Measurements from ENCODE around the gene MCRIP2. TPM values are rescaled to one million over a fixed set of nuclear protein-coding genes. Genes with fewer than 3 reads are reported as not detected.

The MCRIP2 gene
- total RNA-seq, 6 experiments from 2014 or later: 18.8 to 30.8 (median 24.2) TPM

DNA sequence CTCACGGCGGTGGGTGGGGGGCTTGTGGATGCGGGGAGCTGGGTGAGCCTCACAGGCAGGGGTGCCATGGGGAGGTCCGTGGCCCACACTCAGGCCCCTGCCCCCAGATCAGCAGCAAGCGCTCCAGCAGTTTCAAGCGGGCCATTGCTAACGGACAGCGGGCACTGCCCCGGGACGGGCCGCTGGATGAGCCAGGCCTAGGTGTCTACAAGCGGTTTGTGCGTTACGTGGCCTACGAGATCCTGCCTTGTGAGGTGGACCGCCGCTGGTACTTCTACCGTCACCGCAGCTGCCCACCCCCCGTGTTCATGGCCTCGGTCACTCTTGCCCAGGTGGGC is 34.9 kb downstream of the MCRIP2 start:
- TF ChIP-seq, protein P1, sequence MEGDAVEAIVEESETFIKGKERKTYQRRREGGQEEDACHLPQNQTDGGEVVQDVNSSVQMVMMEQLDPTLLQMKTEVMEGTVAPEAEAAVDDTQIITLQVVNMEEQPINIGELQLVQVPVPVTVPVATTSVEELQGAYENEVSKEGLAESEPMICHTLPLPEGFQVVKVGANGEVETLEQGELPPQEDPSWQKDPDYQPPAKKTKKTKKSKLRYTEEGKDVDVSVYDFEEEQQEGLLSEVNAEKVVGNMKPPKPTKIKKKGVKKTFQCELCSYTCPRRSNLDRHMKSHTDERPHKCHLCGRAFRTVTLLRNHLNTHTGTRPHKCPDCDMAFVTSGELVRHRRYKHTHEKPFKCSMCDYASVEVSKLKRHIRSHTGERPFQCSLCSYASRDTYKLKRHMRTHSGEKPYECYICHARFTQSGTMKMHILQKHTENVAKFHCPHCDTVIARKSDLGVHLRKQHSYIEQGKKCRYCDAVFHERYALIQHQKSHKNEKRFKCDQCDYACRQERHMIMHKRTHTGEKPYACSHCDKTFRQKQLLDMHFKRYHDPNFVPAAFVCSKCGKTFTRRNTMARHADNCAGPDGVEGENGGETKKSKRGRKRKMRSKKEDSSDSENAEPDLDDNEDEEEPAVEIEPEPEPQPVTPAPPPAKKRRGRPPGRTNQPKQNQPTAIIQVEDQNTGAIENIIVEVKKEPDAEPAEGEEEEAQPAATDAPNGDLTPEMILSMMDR (IDR thresholded peaks at IDR 0.05): no peak
- H3K27me3 Mint-ChIP-seq (ENCODE audit: insufficient read depth): peaks cover 5% of the 10 kb centered on the region
- DNase-seq: no peak
- H3K36me3 Mint-ChIP-seq (ENCODE audit: low read depth): peaks cover 3% of the 10 kb centered on the region; the same call in 1 of the 2 replicates
- H3K27ac Mint-ChIP-seq: no peak overlapping the region
- H3K4me3 Mint-ChIP-seq: no peak overlapping the region
- no peaks in the 10 kb centered on the region for H3K9me3 Mint-ChIP-seq
- H3K4me1 Mint-ChIP-seq (ENCODE audit: low read depth): peaks cover 7% of the 10 kb centered on the region

DNA sequence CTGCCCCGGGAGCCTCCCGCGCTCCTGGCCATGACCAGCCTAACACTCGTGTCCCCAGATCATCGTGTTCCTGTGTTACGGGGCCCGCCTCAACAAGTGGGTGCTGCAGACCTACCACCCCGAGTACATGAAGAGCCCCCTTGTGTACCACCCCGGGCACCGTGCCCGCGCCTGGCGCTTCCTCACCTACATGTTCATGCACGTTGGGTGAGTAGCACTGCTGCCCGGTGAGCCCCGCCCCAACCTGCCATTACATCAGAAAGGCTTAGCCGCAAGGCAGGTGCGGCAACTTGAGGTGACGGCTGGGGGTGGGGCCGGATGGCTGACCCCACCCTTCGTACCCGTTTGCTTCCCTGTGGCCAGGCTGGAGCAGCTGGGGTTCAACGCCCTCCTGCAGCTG is 35.3 kb downstream of the MCRIP2 start:
- TF ChIP-seq, protein P1 (IDR thresholded peaks at IDR 0.05): no peak
- H3K36me3 Mint-ChIP-seq (ENCODE audit: low read depth): peaks cover 7% of the 10 kb centered on the region; the same call in 1 of the 2 replicates
- H3K27me3 Mint-ChIP-seq (ENCODE audit: insufficient read depth): peaks cover 5% of the 10 kb centered on the region
- no peaks in the 10 kb centered on the region for H3K9me3 Mint-ChIP-seq
- no peak for DNase-seq
- no peak overlapping the region for H3K27ac Mint-ChIP-seq
- H3K4me1 Mint-ChIP-seq (ENCODE audit: low read depth): peaks cover 10% of the 10 kb centered on the region
- H3K4me3 Mint-ChIP-seq: no peak overlapping the region

DNA sequence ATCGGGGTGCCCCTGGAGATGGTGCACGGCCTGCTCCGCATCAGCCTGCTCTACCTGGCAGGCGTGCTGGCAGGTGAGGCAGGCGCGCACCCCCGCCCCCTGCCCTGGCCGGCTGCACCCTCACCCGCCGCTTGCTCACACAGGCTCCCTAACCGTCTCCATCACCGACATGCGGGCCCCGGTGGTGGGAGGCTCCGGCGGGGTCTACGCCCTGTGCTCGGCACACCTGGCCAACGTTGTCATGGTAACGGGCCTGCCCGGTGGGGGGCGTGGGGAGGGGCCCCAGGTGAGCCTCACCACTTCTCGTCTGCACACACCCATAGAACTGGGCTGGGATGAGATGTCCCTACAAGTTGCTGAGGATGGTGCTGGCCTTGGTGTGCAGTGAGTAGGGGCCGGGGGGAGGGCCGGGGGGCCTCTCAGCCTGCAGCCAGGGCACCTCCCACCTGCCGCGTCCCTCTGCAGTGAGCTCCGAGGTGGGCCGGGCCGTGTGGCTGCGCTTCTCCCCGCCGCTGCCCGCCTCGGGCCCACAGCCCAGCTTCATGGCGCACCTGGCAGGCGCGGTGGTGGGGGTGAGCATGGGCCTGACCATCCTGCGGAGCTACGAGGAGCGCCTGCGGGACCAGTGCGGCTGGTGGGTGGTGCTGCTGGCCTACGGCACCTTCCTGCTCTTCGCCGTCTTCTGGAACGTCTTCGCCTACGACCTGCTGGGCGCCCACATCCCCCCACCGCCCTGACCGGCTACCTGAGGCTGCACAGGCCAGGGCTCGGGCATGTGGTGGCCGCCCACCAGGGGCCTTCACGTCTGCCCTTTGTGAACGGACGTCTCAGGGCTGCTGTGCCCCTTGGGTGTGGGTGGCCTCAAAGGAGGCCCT is 35.9 kb downstream of the MCRIP2 start:
- TF ChIP-seq, protein P1 (IDR thresholded peaks at IDR 0.05): no peak
- H3K27ac Mint-ChIP-seq: no peak overlapping the region
- no peak overlapping the region for H3K4me3 Mint-ChIP-seq
- H3K4me1 Mint-ChIP-seq (ENCODE audit: low read depth): peaks cover 13% of the 10 kb centered on the region
- peaks cover 5% of the 10 kb centered on the region for H3K27me3 Mint-ChIP-seq (ENCODE audit: insufficient read depth)
- no peak for DNase-seq
- no peaks in the 10 kb centered on the region for H3K9me3 Mint-ChIP-seq
- H3K36me3 Mint-ChIP-seq (ENCODE audit: low read depth): peaks cover 10% of the 10 kb centered on the region; the same call in 1 of the 2 replicates

DNA sequence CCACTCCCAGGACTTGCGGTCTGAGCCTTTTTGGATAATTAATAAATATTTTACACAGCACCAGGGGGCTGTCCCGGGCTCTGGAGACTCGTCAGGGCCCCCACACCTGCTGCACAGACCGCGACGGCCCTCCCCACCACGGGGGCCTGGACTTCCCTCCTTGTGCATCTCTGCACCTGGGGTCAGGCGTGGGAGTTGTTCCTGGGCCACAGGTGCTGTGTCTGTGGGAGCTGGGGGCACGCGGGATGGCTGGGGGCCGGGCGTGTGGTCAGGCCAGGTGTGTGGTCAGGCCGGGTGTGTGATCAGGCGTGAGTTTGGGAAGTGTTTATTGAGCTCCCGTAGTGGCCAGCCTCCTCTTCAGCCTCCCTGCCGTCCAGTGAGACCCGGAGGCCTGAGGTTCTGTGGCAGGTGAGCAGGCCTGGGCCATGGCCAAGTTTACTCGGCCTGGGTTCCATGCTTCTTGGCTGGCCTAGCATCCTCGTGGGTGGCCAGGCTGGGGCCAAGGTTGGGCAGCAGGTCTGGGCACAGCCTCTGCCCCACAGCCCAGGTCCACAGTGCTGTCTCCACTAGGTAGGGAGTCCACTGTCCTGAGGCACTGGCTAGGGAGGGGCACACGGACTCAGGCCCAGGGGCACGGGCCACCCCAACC is 36.7 kb downstream of the MCRIP2 start:
- TF ChIP-seq, protein P1 (IDR thresholded peaks at IDR 0.05): no peak
- peaks cover 5% of the 10 kb centered on the region for H3K27me3 Mint-ChIP-seq (ENCODE audit: insufficient read depth)
- H3K9me3 Mint-ChIP-seq: no peaks in the 10 kb centered on the region
- DNase-seq: no peak
- no peak overlapping the region for H3K4me3 Mint-ChIP-seq
- H3K4me1 Mint-ChIP-seq (ENCODE audit: low read depth): peaks cover 14% of the 10 kb centered on the region
- H3K27ac Mint-ChIP-seq: no peak overlapping the region
- peaks cover 12% of the 10 kb centered on the region; the same call in 1 of the 2 replicates for H3K36me3 Mint-ChIP-seq (ENCODE audit: low read depth)

DNA sequence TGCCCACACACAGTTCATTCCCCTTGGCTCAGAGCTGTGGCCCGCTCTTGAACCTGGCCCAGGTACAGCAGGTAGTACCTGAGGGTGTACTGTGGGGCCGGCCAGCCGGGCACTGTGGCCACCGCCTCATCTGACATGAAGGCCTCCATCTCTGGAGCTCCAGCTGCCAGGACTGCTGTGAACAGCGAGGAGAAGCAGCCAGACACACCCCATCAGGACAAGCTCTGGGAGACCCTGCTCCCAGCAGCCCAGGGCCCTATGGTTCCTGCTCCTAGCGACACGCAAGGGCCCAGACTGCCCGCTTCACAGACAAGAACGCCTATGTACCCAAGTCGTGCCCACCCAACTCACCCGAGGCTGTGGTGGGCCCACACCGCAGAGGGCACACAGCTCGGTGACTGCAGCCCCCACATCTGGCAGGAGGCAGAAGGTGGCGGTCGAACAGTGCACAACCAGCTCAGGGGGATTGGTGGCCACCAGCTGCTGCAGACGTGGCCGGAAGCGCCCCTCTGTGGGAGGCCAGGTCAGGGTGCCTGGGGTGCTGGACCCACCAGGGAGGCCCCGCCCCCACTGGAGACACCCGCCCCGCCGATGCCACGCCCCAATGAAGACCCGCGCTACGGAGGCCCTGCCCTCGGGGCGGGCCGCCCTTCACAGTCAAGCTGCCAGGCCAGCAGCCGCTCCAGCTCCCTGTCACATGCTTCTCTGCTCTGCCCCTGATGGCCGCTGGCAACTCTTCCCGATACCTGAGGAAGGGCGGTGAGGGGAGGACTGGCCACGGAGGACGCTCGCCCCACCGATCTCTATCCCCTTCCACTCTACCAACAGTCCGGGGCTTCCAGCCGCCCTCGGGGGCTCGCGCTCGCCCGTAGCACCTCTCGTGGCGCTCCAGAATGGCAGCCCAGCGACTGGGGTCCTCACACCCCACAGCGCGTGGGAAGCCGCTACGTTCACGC is 37.5 kb downstream of the MCRIP2 start:
- H3K4me3 Mint-ChIP-seq: peak overlapping the region; percentile 72
- peak overlapping the region; percentile 49 for H3K27ac Mint-ChIP-seq
- TF ChIP-seq, protein P1 (IDR thresholded peaks at IDR 0.05): no peak
- H3K36me3 Mint-ChIP-seq (ENCODE audit: low read depth): peaks cover 12% of the 10 kb centered on the region; the same call in 1 of the 2 replicates
- peaks cover 5% of the 10 kb centered on the region for H3K27me3 Mint-ChIP-seq (ENCODE audit: insufficient read depth)
- peak; percentile 34 for DNase-seq
- H3K9me3 Mint-ChIP-seq: no peaks in the 10 kb centered on the region
- H3K4me1 Mint-ChIP-seq (ENCODE audit: low read depth): peaks cover 14% of the 10 kb centered on the region

All from HFFc6 (cell line).